ENCODE results near the gene KCNQ1OT1. TPM values are rescaled to one million over a fixed set of nuclear protein-coding genes. Genes with fewer than 3 reads are reported as not detected.

Gene KCNQ1OT1
- total RNA-seq, 4 donors from 2014 or later = 0.21 to 1.9 (median 1.2) TPM

DNA sequence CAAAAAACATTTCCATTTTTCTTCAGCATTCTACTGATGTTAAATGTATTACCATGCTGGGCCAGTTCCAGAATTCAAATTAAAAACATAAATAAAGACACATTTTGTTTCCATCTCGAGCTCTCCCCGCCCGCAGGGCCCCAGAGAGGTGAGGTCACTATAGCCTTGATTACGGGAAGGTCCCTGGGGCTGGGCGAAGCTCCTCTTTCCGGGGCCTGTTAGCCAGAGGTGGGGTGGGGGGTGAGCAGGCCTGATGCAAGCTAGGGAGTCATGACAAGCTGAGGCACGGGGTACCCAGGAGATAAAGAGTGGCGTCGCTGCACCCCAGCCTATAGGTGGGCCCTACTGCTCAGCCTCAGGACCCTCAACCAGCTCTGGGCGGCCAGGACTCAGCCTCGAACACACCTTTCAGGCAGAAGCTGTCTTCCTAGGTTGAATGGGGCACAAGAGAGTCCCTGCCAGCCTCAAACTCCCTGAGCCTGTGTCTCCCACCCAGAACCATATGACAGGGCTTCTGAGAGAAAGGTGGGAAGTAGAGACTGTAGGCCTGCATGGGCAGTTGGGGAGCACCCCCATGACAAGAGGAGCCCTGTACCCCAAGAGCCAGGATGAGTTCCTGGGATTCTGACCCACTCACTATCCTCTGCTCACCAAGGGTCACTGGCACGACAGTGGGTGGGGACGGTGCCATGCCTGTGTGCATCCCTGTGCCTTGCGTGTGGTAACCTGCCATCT lies 34.8 kb downstream of the KCNQ1OT1 start:
- peaks cover 0 to 27% (median 0%) of the 10 kb centered on the region in 3 donors for H3K9me3 ChIP-seq
- no peaks in the 10 kb centered on the region for H3K4me1 ChIP-seq
- peaks cover 0 to 18% (median 0%) of the 10 kb centered on the region in 3 donors for H3K36me3 ChIP-seq
- no peak overlapping the region for H3K4me3 ChIP-seq
- DNase-seq = no peak
- no peak for TF ChIP-seq POLR2A (IDR thresholded peaks at IDR 0.05)
- TF ChIP-seq, protein P1, sequence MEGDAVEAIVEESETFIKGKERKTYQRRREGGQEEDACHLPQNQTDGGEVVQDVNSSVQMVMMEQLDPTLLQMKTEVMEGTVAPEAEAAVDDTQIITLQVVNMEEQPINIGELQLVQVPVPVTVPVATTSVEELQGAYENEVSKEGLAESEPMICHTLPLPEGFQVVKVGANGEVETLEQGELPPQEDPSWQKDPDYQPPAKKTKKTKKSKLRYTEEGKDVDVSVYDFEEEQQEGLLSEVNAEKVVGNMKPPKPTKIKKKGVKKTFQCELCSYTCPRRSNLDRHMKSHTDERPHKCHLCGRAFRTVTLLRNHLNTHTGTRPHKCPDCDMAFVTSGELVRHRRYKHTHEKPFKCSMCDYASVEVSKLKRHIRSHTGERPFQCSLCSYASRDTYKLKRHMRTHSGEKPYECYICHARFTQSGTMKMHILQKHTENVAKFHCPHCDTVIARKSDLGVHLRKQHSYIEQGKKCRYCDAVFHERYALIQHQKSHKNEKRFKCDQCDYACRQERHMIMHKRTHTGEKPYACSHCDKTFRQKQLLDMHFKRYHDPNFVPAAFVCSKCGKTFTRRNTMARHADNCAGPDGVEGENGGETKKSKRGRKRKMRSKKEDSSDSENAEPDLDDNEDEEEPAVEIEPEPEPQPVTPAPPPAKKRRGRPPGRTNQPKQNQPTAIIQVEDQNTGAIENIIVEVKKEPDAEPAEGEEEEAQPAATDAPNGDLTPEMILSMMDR (IDR thresholded peaks at IDR 0.05) = no peak
- H3K27ac ChIP-seq = no peak overlapping the region
- H3K27me3 ChIP-seq = no peaks in the 10 kb centered on the region
- WGBS, 2 donors = 82 to 85% methylated on average over 5 to 7 of the region's 14 CpGs
- intact Hi-C loops (cut with DNase I) = no loop called here

DNA sequence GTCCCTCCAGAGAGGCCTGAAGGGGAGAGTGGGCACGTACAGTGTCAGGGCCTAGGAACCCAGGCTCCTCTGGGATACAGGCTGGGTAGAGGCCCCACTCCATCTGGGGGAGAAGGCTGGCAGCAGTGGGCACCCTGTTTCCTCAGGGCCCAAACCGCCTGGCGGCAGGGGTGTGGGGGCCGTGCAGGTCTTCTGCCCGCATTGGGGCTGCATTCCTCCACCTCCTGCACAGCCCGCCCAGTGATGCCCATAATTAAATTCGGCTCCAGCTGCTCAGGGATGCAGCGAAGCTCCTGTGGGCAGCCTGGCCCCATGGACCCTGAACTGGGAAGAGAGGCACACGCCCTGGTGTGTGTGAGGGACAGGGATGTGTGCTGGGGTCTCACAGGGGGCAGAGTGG lies 35.4 kb downstream of the KCNQ1OT1 start:
- H3K9me3 ChIP-seq = peaks cover 0 to 31% (median 0%) of the 10 kb centered on the region in 3 donors
- H3K27me3 ChIP-seq = no peaks in the 10 kb centered on the region
- intact Hi-C loops (cut with DNase I) = no loop called here
- no peak overlapping the region for H3K27ac ChIP-seq
- H3K4me3 ChIP-seq = no peak overlapping the region
- no peaks in the 10 kb centered on the region for H3K4me1 ChIP-seq
- TF ChIP-seq, protein P1 (IDR thresholded peaks at IDR 0.05) = no peak
- TF ChIP-seq POLR2A (IDR thresholded peaks at IDR 0.05) = no peak
- 0% methylated on average over 1 of the region's 9 CpGs; no CpG with 5 or more reads in 1 of the 2 donors for WGBS, 2 donors
- H3K36me3 ChIP-seq = peaks cover 0 to 18% (median 0%) of the 10 kb centered on the region in 3 donors
- no peak for DNase-seq

DNA sequence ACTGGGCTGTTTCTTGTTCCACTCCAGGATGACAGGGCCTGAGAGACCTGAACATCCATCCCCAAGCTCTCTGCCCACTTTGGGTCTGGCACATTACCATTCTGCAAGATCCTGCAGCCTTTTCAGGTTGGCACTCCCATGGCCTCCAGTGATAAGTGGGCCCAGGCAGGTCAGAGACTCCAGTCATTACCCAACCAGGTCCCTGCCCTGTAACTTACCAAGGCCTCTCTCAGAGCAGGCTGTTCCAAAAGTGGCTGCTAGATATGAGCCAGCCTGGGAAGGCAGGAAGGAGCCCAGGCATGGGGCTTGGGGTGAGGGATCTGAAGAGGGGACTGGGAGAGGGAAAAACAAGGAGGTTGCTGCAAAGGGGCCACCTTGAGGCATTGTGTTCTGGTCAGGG lies 35.9 kb downstream of the KCNQ1OT1 start:
- peaks cover 0 to 15% (median 0%) of the 10 kb centered on the region in 3 donors for H3K36me3 ChIP-seq
- H3K4me1 ChIP-seq = no peaks in the 10 kb centered on the region
- no peak for DNase-seq
- no peak for TF ChIP-seq POLR2A (IDR thresholded peaks at IDR 0.05)
- TF ChIP-seq, protein P1 (IDR thresholded peaks at IDR 0.05) = no peak
- no peak overlapping the region for H3K27ac ChIP-seq
- intact Hi-C loops (cut with DNase I) = no loop called here
- H3K27me3 ChIP-seq = no peaks in the 10 kb centered on the region
- no peak overlapping the region for H3K4me3 ChIP-seq
- peaks cover 0 to 33% (median 0%) of the 10 kb centered on the region in 3 donors for H3K9me3 ChIP-seq

GRCh38 chr11:2663506-2663905 lies 36.3 kb downstream of the KCNQ1OT1 start:
- H3K27ac ChIP-seq = no peak overlapping the region
- TF ChIP-seq, protein P1 (IDR thresholded peaks at IDR 0.05) = no peak
- TF ChIP-seq POLR2A (IDR thresholded peaks at IDR 0.05) = no peak
- H3K27me3 ChIP-seq = no peaks in the 10 kb centered on the region
- H3K36me3 ChIP-seq = peaks cover 0 to 11% (median 0%) of the 10 kb centered on the region in 3 donors
- H3K9me3 ChIP-seq = peaks cover 0 to 38% (median 0%) of the 10 kb centered on the region in 3 donors
- no peaks in the 10 kb centered on the region for H3K4me1 ChIP-seq
- no peak overlapping the region for H3K4me3 ChIP-seq
- no peak for DNase-seq
- intact Hi-C loops (cut with DNase I) = no loop called here
- WGBS, 2 donors = no CpG with 5 or more reads among the region's 2 CpGs

GRCh38 chr11:2662430-2663299 lies 37.1 kb downstream of the KCNQ1OT1 start:
- Histone ChIP-seq H3K9me3 (peaks cover 0 to 39% (median 0%) of the 10 kb centered on the region in 3 donors), H3K27ac (no peak overlapping the region), H3K36me3 (peaks cover 0 to 11% (median 0%) of the 10 kb centered on the region in 3 donors), H3K27me3 (no peaks in the 10 kb centered on the region), H3K4me3 (no peak overlapping the region), H3K4me1 (no peaks in the 10 kb centered on the region)
- intact Hi-C loops (cut with DNase I) = no loop called here
- WGBS, 2 donors = 83 to 90% methylated on average over 1 to 5 of the region's 19 CpGs
- no peak for DNase-seq
- TF ChIP-seq, protein P1 (IDR thresholded peaks at IDR 0.05) = no peak
- no peak for TF ChIP-seq POLR2A (IDR thresholded peaks at IDR 0.05)

Data from esophagus squamous epithelium (tissue), 5 donors.